C4-2B (cell line): ENCODE measurements around the gene AP1S3.

Source experiments
- H3K27ac ChIP-seq: fragments of 450-650 bp; 2 replicates; pipeline ENCODE4 v1.5.1; 2017
- ZFX ChIP-seq: fragments of 450-650 bp; IDR thresholded peaks from 2 replicates; pipeline ENCODE4 v1.6.1; 2017
- TF ChIP-seq, protein P1 (sequence below): fragments of 450-650 bp; conservative IDR thresholded peaks from 2 replicates; pipeline ENCODE4 v1.5.1; 2017; ENCODE audit warnings: mild to moderate bottlenecking

The AP1S3 gene

DNA sequence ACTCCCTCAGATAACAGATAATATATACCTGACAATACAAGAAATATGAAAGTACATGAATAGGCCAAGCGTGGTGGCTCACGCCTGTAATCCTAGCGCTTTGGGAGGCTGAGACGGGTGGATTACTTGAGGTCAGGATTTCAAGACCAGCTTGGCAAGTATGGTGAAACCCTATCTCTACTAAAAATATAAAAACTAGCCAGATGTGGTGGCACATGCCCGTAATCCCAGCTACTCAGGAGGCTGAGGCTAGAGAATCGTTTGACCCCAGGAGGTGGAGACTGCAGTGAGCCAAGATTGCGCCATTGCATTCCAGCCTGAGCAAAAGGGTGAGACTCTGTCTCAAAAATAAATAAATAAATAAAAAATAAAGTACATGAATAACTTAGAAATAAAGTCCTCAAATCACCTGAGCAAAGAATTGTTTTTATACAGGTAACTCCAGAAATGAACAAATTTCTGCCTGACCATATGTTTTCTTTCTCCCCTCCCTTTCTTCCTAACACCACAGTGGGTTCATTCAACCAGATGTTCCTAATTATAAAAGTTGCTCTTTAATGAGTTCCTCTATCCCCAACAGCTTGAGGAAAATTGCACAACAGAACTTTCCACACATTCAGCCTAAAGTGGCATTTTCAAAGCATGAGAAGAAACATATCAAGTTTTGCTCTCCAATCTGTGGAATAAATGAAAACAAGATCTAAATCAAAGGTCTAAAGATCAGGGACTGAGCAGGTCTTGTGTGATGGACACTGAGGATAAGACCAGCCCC, 33.6 kb upstream of the AP1S3 start:
- TF ChIP-seq, protein P1, sequence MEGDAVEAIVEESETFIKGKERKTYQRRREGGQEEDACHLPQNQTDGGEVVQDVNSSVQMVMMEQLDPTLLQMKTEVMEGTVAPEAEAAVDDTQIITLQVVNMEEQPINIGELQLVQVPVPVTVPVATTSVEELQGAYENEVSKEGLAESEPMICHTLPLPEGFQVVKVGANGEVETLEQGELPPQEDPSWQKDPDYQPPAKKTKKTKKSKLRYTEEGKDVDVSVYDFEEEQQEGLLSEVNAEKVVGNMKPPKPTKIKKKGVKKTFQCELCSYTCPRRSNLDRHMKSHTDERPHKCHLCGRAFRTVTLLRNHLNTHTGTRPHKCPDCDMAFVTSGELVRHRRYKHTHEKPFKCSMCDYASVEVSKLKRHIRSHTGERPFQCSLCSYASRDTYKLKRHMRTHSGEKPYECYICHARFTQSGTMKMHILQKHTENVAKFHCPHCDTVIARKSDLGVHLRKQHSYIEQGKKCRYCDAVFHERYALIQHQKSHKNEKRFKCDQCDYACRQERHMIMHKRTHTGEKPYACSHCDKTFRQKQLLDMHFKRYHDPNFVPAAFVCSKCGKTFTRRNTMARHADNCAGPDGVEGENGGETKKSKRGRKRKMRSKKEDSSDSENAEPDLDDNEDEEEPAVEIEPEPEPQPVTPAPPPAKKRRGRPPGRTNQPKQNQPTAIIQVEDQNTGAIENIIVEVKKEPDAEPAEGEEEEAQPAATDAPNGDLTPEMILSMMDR, result no peak
- no peak for TF ChIP-seq ZFX

DNA sequence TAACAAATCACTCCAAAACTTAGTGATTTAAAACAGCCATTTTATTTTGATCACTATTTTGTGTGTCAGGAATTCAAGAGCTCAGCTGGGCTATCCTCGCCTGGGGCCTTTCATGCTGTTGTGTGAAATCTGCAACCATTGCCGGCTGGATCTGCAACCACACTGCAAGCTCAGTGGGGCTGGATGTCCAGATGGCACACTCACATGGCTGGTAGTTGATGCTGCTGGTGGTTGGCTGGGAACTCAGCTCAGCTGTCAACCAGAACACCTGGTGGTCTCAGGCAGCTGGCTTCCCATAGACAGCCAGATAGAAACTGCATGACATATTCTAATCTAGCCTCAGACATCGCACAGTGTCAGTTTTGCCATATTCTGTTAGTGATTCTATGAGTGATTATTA, 30.6 kb upstream of the AP1S3 start:
- TF ChIP-seq ZFX, result no peak
- TF ChIP-seq, protein P1, result no peak

More for the DNA sequence above, 33.6 kb upstream of the AP1S3 start:
- no peak overlapping the region for H3K27ac ChIP-seq

DNA sequence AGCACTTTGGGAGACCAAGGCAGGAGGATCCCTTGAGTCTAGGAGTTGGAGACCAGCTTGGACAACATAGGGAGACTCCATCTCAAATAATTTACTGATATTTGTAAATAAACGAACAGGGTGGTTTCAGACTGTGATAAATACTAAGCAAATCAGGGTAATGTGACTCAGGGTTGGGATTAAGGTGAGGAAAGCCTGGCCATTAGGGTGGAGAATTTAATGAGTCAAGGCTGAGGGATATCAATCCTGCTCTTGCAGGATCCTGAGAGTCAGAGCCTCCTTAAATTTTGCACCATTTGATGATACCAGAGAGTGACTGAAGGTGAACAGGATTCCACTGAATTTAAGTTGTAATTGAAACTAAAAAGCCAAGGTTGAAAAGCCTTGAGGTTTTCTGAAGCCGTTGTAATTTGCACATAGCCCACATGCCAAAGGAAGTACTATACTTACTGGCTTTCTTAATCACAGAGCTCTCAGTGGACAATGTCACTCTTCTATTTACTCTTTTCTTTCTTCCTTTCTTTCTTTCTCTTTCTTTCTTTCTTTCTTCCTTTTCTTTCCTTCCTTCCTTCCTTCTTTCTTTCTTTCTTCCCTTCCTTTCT, 28.6 kb upstream of the AP1S3 start:
- H3K27ac ChIP-seq, result no peak overlapping the region
- TF ChIP-seq, protein P1, result no peak
- TF ChIP-seq ZFX, result no peak

More for the DNA sequence above, 30.6 kb upstream of the AP1S3 start:
- H3K27ac ChIP-seq, result no peak overlapping the region

DNA sequence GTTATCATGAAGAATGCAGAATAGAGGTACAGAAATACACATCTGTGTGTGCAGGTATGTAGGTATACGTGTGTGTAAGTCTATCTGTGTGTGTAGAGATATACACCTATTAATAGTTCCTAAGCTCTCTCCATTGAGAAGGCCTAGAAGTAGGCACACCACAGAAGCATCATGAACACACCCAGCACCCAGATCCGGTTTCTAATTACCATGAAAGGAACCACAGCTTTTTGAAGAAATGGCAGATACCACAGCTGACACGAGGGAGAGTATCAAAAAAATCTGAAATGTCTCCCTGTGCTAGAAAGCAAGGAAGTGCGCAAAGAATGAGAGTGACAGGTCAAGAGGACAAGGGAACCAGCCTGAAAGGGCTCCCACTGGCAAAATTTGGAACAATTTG, 27.7 kb upstream of the AP1S3 start:
- no peak for TF ChIP-seq ZFX
- TF ChIP-seq, protein P1, result no peak

DNA sequence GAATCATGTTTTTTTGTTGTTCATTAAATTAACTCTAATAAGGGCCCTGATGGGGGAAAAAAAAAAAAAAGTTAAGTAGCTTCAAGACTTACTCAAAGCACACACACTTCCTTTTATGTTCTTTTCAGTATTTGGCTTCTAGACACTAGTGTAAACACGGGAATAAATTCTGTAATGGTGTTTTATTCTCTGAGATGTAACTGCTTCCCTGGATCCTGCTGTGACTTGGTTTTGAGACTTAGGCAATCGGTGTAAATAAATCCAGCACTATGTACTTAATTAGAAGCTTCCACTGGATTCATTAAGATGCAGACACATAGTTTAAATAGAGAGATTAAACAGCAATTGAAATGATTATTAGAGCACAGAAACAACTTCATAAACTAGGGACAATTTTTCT, 26.1 kb upstream of the AP1S3 start:
- H3K27ac ChIP-seq, result no peak overlapping the region
- TF ChIP-seq ZFX, result no peak
- TF ChIP-seq, protein P1, result no peak

More for the DNA sequence above, 27.7 kb upstream of the AP1S3 start:
- H3K27ac ChIP-seq, result no peak overlapping the region

DNA sequence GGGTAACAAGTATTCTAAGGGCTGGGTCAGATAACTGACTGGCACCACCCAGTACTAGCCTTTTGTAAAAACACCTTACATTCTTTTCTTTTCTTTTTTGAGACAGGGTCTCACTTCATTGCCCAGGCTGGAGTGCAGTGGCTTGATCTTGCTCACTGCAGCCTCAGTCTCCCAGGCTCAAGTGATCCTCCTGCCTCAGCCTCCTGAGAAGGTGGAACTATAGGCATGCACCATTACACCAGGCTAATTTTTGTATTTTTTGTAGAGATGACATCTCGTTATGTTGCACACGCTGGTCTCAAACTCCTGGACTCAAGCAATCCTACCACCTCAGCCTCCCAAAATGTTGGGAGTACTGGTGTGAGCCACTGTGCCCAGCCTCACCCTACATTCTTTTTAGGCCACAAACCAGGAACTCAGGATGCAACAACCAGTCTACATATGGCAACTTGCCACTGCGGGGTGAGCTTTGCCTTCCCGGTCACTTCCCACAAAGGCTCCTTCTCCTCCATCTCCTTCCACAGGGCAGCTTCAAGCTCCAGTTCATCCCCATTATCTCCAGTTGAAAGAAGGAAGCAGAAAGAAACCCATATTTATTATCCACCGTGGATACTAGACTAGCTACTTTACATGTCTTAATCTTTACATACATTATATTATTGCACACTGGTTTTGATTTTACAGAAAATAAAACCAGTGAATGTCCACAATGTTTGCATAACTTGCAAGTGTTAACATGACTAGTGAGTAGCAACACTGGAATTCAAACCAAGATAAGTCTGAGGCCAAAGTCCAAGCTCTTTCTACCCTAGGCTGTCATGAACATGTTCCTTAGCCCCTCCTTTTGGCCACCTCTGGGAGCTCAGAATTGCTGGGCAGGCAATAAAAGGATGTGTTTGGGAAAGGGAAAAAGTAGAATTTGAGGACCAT, 23.7 kb upstream of the AP1S3 start:
- H3K27ac ChIP-seq, result no peak overlapping the region
- no peak for TF ChIP-seq ZFX
- TF ChIP-seq, protein P1, result no peak

DNA sequence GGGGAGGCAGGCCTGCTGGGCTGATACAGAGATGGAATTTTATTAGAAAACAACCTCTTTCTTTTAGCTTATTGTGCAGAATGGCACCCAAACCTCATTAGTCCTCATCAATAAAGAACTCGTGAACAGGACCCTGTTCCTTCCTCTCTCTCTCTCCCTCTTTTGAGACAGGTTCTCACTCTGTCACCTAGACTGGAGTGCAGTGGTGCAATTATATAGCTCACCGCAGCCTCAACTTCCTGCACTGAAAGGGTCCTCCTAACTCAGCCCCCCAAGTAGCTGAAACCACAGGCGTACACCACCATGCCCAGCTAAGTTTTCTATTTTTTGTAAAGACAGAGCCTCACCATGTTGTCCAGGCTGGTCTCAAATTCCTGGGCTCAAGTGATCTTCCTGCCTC, 21.7 kb upstream of the AP1S3 start:
- TF ChIP-seq, protein P1, result no peak
- TF ChIP-seq ZFX, result no peak
- no peak overlapping the region for H3K27ac ChIP-seq
